Transverse colon (tissue), 4 donors: ENCODE data around the gene KRTAP10-1.

Experiments used
- EP300 ChIP-seq: sonication (generic); formaldehyde crosslinking; IDR thresholded peaks from one replicate; pipeline ENCODE4 v1.6.1; 2017; ENCODE audit warnings: antibody characterized with exemption, low read depth
- POLR2A ChIP-seq: fragments of 450-650 bp; IDR thresholded peaks from one replicate; pipeline ENCODE4 v1.6.1; 2016; ENCODE audit warnings: antibody characterized with exemption, mild to moderate bottlenecking, moderate library complexity
- POLR2AphosphoS5 ChIP-seq, 3 donors: sonication (generic); formaldehyde crosslinking; IDR thresholded peaks; one replicate each; pipeline ENCODE4 v1.6.1; 2016; ENCODE audit warnings: antibody characterized with exemption in 3 of 3
- TF ChIP-seq, protein P1 (sequence below), 5 experiments: fragments of 200-600 bp in 3 of 5; fragments of 450-650 bp in 2 of 5; sonication (generic) in 3 of 5; IDR thresholded peaks; 1 replicate in 2 of 5; 2 replicates in 3 of 5; pipeline ENCODE4 v1.5.1; 2016 to 2017; ENCODE audit warnings: antibody characterized with exemption in 5 of 5, inconsistent platforms in 3 of 5, mild to moderate bottlenecking in 2 of 5, moderate library complexity in 1 of 5

DNA sequence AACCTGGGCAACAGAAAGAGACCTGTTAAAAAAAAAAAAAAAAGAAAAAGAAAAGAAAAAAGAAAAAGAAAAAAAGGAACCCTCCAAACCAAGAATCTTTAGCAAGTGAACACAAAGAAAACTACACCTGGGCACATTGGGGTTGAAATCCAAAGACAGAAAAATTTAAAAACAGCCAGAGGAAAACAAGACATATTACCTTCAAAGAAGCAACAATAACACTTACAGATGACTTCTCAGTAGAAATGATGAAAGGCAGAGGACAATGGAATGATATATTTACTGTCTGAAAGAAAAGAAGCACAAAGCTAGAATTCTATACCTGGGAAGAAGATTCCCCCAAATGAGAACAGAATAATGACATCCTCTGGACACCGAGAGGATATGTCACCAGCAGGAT lies 2.7 kb upstream of the KRTAP10-1 start:
- TF ChIP-seq, protein P1, sequence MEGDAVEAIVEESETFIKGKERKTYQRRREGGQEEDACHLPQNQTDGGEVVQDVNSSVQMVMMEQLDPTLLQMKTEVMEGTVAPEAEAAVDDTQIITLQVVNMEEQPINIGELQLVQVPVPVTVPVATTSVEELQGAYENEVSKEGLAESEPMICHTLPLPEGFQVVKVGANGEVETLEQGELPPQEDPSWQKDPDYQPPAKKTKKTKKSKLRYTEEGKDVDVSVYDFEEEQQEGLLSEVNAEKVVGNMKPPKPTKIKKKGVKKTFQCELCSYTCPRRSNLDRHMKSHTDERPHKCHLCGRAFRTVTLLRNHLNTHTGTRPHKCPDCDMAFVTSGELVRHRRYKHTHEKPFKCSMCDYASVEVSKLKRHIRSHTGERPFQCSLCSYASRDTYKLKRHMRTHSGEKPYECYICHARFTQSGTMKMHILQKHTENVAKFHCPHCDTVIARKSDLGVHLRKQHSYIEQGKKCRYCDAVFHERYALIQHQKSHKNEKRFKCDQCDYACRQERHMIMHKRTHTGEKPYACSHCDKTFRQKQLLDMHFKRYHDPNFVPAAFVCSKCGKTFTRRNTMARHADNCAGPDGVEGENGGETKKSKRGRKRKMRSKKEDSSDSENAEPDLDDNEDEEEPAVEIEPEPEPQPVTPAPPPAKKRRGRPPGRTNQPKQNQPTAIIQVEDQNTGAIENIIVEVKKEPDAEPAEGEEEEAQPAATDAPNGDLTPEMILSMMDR (IDR thresholded peaks at IDR 0.05): no peak
- TF ChIP-seq POLR2A (no peak), EP300 (no peak), POLR2AphosphoS5 (IDR thresholded peaks at IDR 0.05) (no peak)
